Measurements from ENCODE around the gene NR2F1.

The NR2F1 gene

GRCh38 chr5:93620487-93621326 lies 37.7 kb downstream of the NR2F1 start (continued):
- no peak for TF ChIP-seq ZSCAN18 (tag by site-specific recombination; IDR thresholded peaks at IDR 0.05)
- TF ChIP-seq ZSCAN5A (tag by site-specific recombination; IDR thresholded peaks at IDR 0.05): no peak
- peak; percentile 7; the same call in 1 of the 2 replicates for TF ChIP-seq OSR2 (tag by site-specific recombination; IDR thresholded peaks at IDR 0.05)
- peak; percentile 20; the same call in 1 of the 2 replicates for TF ChIP-seq GLIS1 (tag by site-specific recombination; IDR thresholded peaks at IDR 0.05)
- no peak; the same call in 1 of the 2 replicates for TF ChIP-seq PBX3 (CRISPR knock-in tag; IDR thresholded peaks at IDR 0.05)
- no peak for TF ChIP-seq ZNF626 (tag by site-specific recombination; IDR thresholded peaks at IDR 0.05)
- TF ChIP-seq ZNF19 (tag by site-specific recombination; IDR thresholded peaks at IDR 0.05; ENCODE audit: low read depth): no peak
- no peak for TF ChIP-seq ZNF488 (tag by site-specific recombination; IDR thresholded peaks at IDR 0.05)
- peak; percentile 62; the same call in 1 of the 2 replicates for TF ChIP-seq ZNF596 (tag by site-specific recombination; IDR thresholded peaks at IDR 0.05)
- TF ChIP-seq PRDM10 (tag by site-specific recombination; IDR thresholded peaks at IDR 0.05): peak; percentile 89
- no peak for TF ChIP-seq ZNF639 (tag by site-specific recombination; IDR thresholded peaks at IDR 0.05)
- no peak for TF ChIP-seq ZNF404 (tag by site-specific recombination; IDR thresholded peaks at IDR 0.05)
- no peak for TF ChIP-seq BCL6B (tag by site-specific recombination; IDR thresholded peaks at IDR 0.05)
- TF ChIP-seq ZNF280C (tag by site-specific recombination; IDR thresholded peaks at IDR 0.05): no peak
- peak; percentile 100 for TF ChIP-seq ZBTB8A (tag by site-specific recombination; IDR thresholded peaks at IDR 0.05)
- no peak for TF ChIP-seq ZNF585B (tag by site-specific recombination; IDR thresholded peaks at IDR 0.05)
- peak; percentile 67; the same call in 1 of the 2 replicates for TF ChIP-seq KLF8 (tag by site-specific recombination; IDR thresholded peaks at IDR 0.05)
- no peak for TF ChIP-seq ZNF266 (tag by site-specific recombination; IDR thresholded peaks at IDR 0.05; ENCODE audit: low read depth)
- no peak for TF ChIP-seq ZNF354C (tag by site-specific recombination; IDR thresholded peaks at IDR 0.05; ENCODE audit: borderline replicate concordance, low read depth)
- TF ChIP-seq ZNF248 (tag by site-specific recombination; IDR thresholded peaks at IDR 0.05): no peak
- no peak for TF ChIP-seq ZNF791 (tag by site-specific recombination; IDR thresholded peaks at IDR 0.05)
- TF ChIP-seq ZNF623 (tag by site-specific recombination; IDR thresholded peaks at IDR 0.05): peak; percentile 22; the same call in 1 of the 2 replicates
- TF ChIP-seq ZNF548 (tag by site-specific recombination; IDR thresholded peaks at IDR 0.05): no peak
- TF ChIP-seq ZNF600 (tag by site-specific recombination; IDR thresholded peaks at IDR 0.05): no peak; the same call in 1 of the 2 replicates
- TF ChIP-seq KLF10 (tag by site-specific recombination; IDR thresholded peaks at IDR 0.05): peak; percentile 77
